Stimulated activated CD8-positive, alpha-beta memory T cell treated with anti-CD3 and anti-CD28 coated beads, Interleukin-12 subunit alpha, Interleukin-12 subunit beta, amount 100 ng/mL, for 1 hour (primary cell): Measurements from ENCODE around the gene COL12A1.

ENCODE experiments used
- DNase-seq: peaks from one replicate; pipeline ENCODE4 v3.0.0-alpha.2; 2020; ENCODE audit warnings: low read depth

COL12A1 gene

GRCh38 chr6:75098709-75099108 is 107.1 kb downstream of the COL12A1 start:
- DNase-seq = no peak

GRCh38 chr6:75096966-75097365 is 108.9 kb downstream of the COL12A1 start:
- DNase-seq = no peak

GRCh38 chr6:75094614-75095200 is 111.1 kb downstream of the COL12A1 start:
- DNase-seq = no peak

GRCh38 chr6:75091467-75092190 is 114.2 kb downstream of the COL12A1 start:
- DNase-seq = no peak

- no peak for DNase-seq
Measured at GRCh38 chr6:75090576-75090975, 115.3 kb downstream of the COL12A1 start.

GRCh38 chr6:75089921-75090320 is 115.9 kb downstream of the COL12A1 start:
- no peak for DNase-seq

GRCh38 chr6:75089151-75089897 is 116.5 kb downstream of the COL12A1 start:
- DNase-seq = no peak

- DNase-seq = no peak
Measured at GRCh38 chr6:75085931-75086635, 119.8 kb downstream of the COL12A1 start.

- no peak for DNase-seq
Measured at GRCh38 chr6:75084872-75085381, 120.9 kb downstream of the COL12A1 start.

- no peak for DNase-seq
Measured at GRCh38 chr6:75084018-75084417, 121.8 kb downstream of the COL12A1 start.

GRCh38 chr6:75081921-75082320 is 123.9 kb downstream of the COL12A1 start:
- DNase-seq = no peak

GRCh38 chr6:75081047-75081446 is 124.8 kb downstream of the COL12A1 start:
- no peak for DNase-seq

GRCh38 chr6:75079589-75079988 is 126.3 kb downstream of the COL12A1 start:
- no peak for DNase-seq

- no peak for DNase-seq
Measured at GRCh38 chr6:75077701-75078100, 128.2 kb downstream of the COL12A1 start.

GRCh38 chr6:75076009-75076408 is 129.8 kb downstream of the COL12A1 start:
- no peak for DNase-seq

- no peak for DNase-seq
Measured at GRCh38 chr6:75070244-75070643, 135.6 kb downstream of the COL12A1 start.

- DNase-seq = no peak
Measured at GRCh38 chr6:75065523-75065922, 140.3 kb downstream of the COL12A1 start.

- no peak for DNase-seq
Measured at GRCh38 chr6:75052491-75052890, 153.4 kb downstream of the COL12A1 start.

GRCh38 chr6:75049308-75049707 is 156.5 kb downstream of the COL12A1 start:
- DNase-seq = no peak

- no peak for DNase-seq
Measured at GRCh38 chr6:75044846-75045245, 161.0 kb downstream of the COL12A1 start.

GRCh38 chr6:75041381-75041780 is 164.5 kb downstream of the COL12A1 start:
- no peak for DNase-seq
